Rectal smooth muscle tissue (tissue), 1 donor: Measurements from ENCODE around the gene GLIPR1L1.
"Not testable (repeated sequence)": the region's sequence is repeated elsewhere in the genome, so short reads cannot be mapped to it uniquely, and the experiment has no call there.

Experiments
- H3K27ac ChIP-seq: one replicate; pipeline ENCODE4 v1.7.0; 2013; ENCODE audit warnings: low read depth, low read length, inconsistent platforms
- H3K27me3 ChIP-seq: one replicate; pipeline ENCODE4 v1.7.0; 2013; ENCODE audit warnings: low read length; ENCODE audit not compliant: control insufficient read depth, insufficient read depth
- H3K36me3 ChIP-seq: one replicate; pipeline ENCODE4 v1.7.0; 2013; ENCODE audit warnings: low read length; ENCODE audit not compliant: control insufficient read depth, insufficient read depth
- H3K4me1 ChIP-seq: one replicate; pipeline ENCODE4 v1.7.0; 2013; ENCODE audit warnings: low read length; ENCODE audit not compliant: control insufficient read depth, insufficient read depth
- H3K4me3 ChIP-seq: one replicate; pipeline ENCODE4 v1.7.0; 2013; ENCODE audit warnings: low read length
- H3K9ac ChIP-seq: one replicate; pipeline ENCODE4 v1.7.0; 2013; ENCODE audit warnings: low read length

GLIPR1L1 gene

DNA sequence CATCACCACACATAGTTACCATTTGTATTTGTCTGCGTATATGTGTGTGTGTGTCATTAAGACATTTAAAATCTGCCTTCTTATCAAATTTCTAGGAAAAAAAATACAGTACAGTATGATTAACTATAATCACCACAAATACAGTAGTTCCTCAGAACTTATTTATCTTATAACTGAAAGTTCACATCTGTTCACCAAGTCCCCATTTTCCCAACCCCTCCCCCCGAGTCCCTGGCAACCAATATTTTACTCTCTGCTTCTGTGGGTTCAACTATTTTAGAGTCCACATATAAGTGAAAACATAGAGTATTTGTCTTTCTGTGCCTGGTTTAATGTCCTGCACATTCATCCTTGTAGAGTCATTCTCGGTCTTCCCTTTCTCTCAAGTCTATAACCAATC lies 16.7 kb upstream of the GLIPR1L1 start:
- H3K36me3 ChIP-seq, result no peaks in the 10 kb centered on the region
- H3K4me1 ChIP-seq, result no peaks in the 10 kb centered on the region
- no peak overlapping the region for H3K9ac ChIP-seq

DNA sequence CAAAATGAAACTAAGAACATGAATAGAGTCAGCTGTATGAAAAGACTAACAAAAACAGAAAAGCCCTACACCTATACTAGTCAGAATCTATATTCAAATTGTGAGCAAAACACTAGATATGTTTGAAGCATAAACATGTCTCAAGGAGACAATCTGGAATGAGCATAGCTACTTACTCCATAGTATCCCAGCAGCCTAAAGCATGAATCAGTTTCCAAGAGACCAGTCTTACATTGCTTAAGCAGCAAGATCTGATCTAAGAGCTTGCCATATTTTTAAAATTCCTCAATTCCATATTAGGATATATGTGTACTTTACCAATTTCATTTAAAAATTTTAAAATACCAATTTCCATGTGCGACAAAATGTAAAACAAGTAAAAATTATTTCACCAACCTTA lies 12.0 kb upstream of the GLIPR1L1 start:
- H3K27ac ChIP-seq, result no peak overlapping the region
- no peak overlapping the region for H3K9ac ChIP-seq
- no peak overlapping the region for H3K4me3 ChIP-seq
- H3K36me3 ChIP-seq, result no peaks in the 10 kb centered on the region
- no peaks in the 10 kb centered on the region for H3K27me3 ChIP-seq
- no peaks in the 10 kb centered on the region for H3K4me1 ChIP-seq

More for the DNA sequence above, 16.7 kb upstream of the GLIPR1L1 start:
- no peak overlapping the region for H3K4me3 ChIP-seq
- H3K27me3 ChIP-seq, result no peaks in the 10 kb centered on the region
- no peak overlapping the region for H3K27ac ChIP-seq

DNA sequence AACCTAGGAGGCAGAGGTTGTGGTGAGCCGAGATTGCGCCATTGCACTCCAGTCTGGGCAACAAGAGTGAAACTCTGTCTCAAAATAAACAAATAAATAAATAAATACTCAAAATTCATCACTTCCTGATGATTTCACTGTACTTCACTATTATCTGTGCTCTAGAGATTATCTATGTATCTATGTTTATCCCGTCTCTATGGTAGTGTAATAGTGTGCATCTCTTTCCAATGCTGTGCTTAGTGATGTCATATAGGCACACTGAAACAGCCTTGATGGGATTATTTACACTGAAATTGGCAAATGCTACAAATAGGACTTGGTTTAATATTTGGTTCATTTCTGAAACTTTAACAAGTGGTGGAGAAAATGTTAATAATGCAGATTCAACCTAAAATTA lies 10.8 kb upstream of the GLIPR1L1 start:
- Histone ChIP-seq H3K4me3 (no peak overlapping the region), H3K27ac (no peak overlapping the region), H3K36me3 (no peaks in the 10 kb centered on the region), H3K27me3 (no peaks in the 10 kb centered on the region), H3K4me1 (no peaks in the 10 kb centered on the region), H3K9ac (no peak overlapping the region)

DNA sequence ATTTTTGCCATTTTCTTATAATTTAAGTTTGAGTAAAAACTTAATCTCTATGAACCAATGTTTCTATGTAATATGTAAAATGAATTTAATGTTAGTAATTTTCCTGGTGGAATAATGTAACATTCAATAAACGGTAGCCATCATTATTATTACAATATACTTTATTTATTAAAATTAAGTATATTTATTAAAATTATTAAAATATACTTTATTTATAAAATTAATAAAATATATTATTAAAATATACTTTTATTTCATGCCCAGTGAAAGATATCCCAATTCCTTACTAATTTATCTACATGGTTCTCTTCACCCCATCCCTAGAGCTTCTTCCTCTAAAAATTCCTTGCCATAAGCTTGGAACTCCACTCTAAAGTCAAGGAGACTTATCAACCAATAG lies 6.8 kb upstream of the GLIPR1L1 start:
- H3K4me3 ChIP-seq, result no peak overlapping the region
- no peak overlapping the region for H3K9ac ChIP-seq
- no peak overlapping the region for H3K27ac ChIP-seq
- no peaks in the 10 kb centered on the region for H3K36me3 ChIP-seq
- no peaks in the 10 kb centered on the region for H3K4me1 ChIP-seq
- H3K27me3 ChIP-seq, result no peaks in the 10 kb centered on the region

DNA sequence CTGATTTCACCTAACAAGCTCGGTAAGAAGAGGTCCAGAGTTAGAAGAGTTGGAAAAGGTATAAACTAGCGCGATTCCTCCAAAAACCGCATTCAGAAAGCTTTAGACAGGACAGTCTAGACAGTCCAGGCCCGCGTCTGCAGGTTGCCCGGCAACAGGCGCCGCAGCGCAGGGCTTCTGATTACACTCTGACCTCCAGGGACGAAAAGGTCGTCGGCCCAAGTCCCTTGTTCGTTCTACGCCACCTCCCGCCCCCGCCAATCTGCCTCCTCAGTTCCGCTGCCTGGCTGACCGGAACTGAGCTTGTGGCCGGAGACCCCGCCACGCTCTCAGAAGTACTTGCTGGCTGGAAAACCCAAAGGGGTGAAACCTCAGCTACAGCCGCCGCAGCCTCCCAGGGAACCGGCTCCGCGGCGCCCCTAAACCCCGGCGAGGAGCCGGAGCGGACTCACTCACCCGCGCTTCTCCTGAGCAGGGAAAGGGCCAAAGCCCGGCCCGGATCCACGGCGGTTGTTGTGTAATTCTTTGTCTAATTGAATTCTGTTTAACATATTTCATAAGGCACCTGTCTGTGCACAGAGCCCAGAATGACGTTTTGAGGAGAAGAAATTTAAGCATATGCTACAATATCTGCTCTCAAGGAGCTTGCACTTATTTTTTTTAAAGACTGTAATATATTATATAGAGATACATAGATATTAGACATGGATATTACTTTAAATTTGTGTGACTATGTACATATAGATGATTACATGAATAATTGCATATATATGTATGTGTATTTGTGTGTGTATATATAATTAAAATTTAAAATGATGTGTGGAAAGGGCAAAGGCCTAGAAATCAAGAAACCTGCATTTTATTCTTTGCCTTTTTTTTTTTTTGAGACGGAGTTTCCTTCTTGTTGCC lies 4.3 kb upstream of the GLIPR1L1 start, which contains the start of gene CAPS2:
Gene CAPS2 (minus strand): TSS at position 407 of the 909 bp plus-strand sequence. CDS start 3,826 bp downstream, outside the sequence.
- Histone ChIP-seq H3K4me1 (no peaks in the 10 kb centered on the region), H3K36me3 (no peaks in the 10 kb centered on the region), H3K4me3 (peak within 1 kb of the TSS; percentile 79), H3K27ac (no peak within 1 kb of the TSS), H3K9ac (no peak within 1 kb of the TSS), H3K27me3 (no peaks in the 10 kb centered on the region)

DNA sequence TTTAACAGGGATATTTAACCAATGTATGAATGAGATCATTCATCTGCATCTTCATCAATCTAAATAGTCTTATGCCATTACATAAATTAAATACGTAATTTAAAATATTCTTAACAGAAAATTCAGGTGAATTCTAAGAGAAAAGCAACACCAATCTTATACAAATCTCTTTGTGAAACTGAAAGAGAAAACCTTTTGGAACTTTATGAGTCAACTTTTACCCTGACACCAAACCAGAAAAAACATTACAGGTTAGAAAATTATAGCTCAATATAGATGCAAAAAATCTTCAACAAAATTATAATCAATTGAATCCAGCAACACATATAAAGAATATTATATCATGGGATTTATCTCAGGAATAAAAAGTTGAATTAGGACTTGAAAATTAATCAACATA lies 3.4 kb downstream of the GLIPR1L1 start:
- no peak overlapping the region for H3K4me3 ChIP-seq
- no peak overlapping the region for H3K27ac ChIP-seq
- H3K4me1 ChIP-seq, result no peaks in the 10 kb centered on the region
- no peaks in the 10 kb centered on the region for H3K27me3 ChIP-seq
- H3K9ac ChIP-seq, result no peak overlapping the region
- H3K36me3 ChIP-seq, result no peaks in the 10 kb centered on the region

GRCh38 chr12:75341873-75342272 lies 7.4 kb downstream of the GLIPR1L1 start:
- Histone ChIP-seq H3K36me3 (no peaks in the 10 kb centered on the region), H3K4me3 (no peak overlapping the region), H3K27me3 (no peaks in the 10 kb centered on the region), H3K27ac (no peak overlapping the region), H3K4me1 (no peaks in the 10 kb centered on the region), H3K9ac (no peak overlapping the region)

- Histone ChIP-seq H3K9ac (no peak overlapping the region), H3K4me3 (no peak overlapping the region), H3K4me1 (no peaks in the 10 kb centered on the region), H3K27ac (no peak overlapping the region), H3K27me3 (no peaks in the 10 kb centered on the region), H3K36me3 (no peaks in the 10 kb centered on the region)
These were observed 11.1 kb downstream of the GLIPR1L1 start for GRCh38 chr12:75345531-75345930.

GRCh38 chr12:75346215-75346614 lies 11.7 kb downstream of the GLIPR1L1 start:
- H3K9ac ChIP-seq, H3K4me3 ChIP-seq, H3K27ac ChIP-seq, H3K4me1 ChIP-seq, H3K36me3 ChIP-seq, H3K27me3 ChIP-seq: not testable (repeated sequence)

- Histone ChIP-seq H3K4me3 (no peak overlapping the region), H3K4me1 (no peaks in the 10 kb centered on the region), H3K27me3 (no peaks in the 10 kb centered on the region), H3K36me3 (no peaks in the 10 kb centered on the region), H3K9ac (no peak overlapping the region), H3K27ac (no peak overlapping the region)
These were observed 15.5 kb downstream of the GLIPR1L1 start for GRCh38 chr12:75349946-75350345.

GRCh38 chr12:75350413-75350812 lies 15.9 kb downstream of the GLIPR1L1 start:
- no peaks in the 10 kb centered on the region for H3K4me1 ChIP-seq
- H3K36me3 ChIP-seq, result no peaks in the 10 kb centered on the region
- H3K9ac ChIP-seq, result no peak overlapping the region
- no peaks in the 10 kb centered on the region for H3K27me3 ChIP-seq
- no peak overlapping the region for H3K27ac ChIP-seq
- no peak overlapping the region for H3K4me3 ChIP-seq

- H3K36me3 ChIP-seq, result no peaks in the 10 kb centered on the region
- H3K27ac ChIP-seq, result no peak overlapping the region
- H3K27me3 ChIP-seq, result no peaks in the 10 kb centered on the region
- H3K9ac ChIP-seq, result no peak overlapping the region
- no peak overlapping the region for H3K4me3 ChIP-seq
- H3K4me1 ChIP-seq, result no peaks in the 10 kb centered on the region
These were observed 19.5 kb downstream of the GLIPR1L1 start for GRCh38 chr12:75354011-75354410.

GRCh38 chr12:75360920-75361319 lies 26.4 kb downstream of the GLIPR1L1 start:
- Histone ChIP-seq H3K27me3 (no peaks in the 10 kb centered on the region), H3K4me3 (no peak overlapping the region), H3K36me3 (no peaks in the 10 kb centered on the region), H3K9ac (no peak overlapping the region), H3K27ac (no peak overlapping the region), H3K4me1 (no peaks in the 10 kb centered on the region)
